DMS79 treated with DMSO at 0.1 percent for 48 hours (cell line): ENCODE data around the gene TLK1.
"Not testable (repeated sequence)": the region's sequence is repeated elsewhere in the genome, so short reads cannot be mapped to it uniquely, and the experiment has no call there.

Experiments
- DNase-seq: peaks from one replicate; lab custom pipeline; 2025; lab: John Stamatoyannopoulos, UW

The TLK1 gene

DNA sequence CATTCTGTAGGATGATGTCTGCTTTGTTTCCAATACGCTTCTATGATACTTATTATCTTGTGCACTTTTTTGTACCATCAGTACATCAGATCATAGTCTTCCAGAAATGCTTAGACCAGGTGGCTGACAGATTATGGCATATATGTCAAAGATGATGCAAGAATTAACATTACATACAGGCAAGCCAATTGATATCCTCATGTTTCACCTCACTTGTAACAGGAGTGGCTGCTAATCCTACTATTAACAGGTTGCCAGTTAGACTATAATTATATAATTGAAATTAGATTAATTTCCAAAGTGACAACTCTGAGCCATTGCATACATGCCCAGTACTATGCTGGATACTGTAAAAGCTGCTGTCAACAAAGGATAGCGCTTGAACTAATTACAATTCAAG, 77.2 kb downstream of the TLK1 start:
- no peak for DNase-seq

DNA sequence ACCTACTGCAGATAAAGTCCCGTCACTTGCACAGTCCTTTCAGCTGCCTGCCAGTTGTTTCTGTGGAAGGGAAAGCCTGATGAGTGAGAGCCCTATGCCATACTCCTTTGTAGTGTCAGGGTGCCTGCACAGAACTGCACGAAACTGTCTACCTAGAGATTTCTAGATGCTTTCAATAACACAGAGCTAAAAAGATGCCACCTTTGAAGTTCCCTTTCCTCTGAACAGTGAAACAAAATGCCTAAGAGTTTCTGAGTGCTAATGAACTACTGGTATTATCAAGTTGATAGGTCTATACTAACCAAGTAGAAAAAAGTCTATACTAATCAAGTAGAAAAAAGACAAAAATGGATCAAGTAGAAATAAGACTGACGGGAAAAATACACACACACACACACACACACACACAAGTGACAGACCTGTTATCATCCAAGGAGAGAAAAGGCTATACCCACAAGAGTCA, 79.0 kb downstream of the TLK1 start:
- DNase-seq, result no peak

DNA sequence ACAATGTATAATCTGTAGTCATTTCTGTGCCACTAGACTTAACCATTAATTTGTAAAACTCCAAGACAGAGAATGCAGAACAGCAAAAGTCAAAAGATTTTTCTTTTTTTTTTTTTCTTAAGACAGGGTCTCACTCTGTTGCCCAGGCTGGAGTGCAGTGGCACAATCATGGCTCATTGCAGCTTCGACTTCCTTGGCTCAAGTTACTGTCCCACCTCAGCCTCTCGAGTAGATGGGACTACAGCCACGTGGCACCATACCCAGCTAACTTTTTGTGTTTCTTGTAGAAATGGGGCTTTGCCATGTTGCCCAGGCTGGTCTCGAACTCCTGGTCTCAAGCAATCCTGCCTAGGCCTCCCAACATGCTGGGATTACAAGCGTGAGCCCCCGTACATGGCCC, 80.1 kb downstream of the TLK1 start:
- no peak for DNase-seq

DNA sequence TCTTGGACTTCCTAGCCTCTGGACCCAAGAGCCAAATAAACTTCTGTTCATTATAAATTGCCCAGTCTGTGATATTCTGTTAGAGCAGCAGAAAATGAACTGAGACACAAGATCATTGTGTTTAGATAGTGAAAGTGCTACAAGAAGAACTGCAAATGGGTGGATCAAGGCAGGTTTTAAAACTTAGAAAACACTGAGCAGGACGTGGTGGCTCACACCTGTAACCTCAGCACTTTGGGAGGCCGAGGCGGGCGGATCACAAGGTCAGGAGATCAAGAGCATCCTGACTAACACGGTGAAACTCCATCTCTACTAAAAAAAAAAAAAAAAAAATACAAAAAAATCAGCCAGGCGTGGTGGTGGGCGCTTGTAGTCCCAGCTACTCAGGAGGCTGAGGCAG, 84.3 kb downstream of the TLK1 start:
- not testable (repeated sequence) for DNase-seq

DNA sequence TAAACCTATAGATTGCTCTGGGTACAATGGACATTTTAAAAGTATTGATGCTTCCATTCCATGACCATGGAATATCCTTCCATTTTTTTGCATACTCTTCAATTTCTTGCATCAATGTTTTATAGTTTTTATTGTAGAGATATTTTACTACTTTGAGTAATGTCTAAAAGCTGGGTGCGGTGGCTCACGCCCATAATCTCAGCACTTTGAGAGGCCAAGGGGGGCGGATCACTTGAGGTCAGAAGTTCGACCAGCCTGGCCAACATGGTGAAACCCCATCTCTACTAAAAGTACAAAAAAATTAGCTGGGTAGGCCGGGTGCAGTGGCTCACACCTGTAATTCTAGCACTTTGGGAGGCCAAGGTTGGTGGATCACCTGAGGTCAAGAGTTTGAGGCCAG, 88.5 kb downstream of the TLK1 start:
- DNase-seq, result no peak

DNA sequence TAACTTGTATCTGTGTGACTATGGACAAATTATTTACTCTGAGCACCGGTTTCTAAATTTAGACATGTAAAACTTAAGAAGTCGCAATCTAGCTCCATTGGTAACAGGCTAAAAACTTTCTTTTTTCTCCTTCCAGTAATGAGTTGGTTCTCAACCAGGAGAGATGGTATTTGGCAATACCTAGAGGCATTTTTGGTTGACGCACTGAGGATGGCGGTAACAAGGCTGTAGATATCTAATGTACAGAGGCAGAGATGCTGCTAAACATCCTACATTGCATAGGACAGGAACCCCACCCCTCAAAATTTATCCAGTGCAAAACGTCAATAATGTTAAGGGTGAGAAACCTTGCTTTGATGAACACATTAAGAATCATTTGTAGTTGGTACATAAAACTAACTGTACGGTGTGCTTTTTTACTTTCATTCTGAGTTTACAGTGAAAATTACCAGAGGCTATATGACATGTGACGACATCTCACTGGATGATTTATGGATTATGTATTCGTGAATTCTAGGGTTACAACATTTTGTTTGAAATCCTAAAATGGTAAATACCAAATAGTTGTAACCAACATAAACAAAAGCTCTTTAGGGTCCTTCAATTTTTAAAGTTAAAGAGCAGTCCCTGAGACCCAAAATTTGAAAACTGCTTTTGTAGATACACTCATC, 91.3 kb downstream of the TLK1 start:
- no peak for DNase-seq

DNA sequence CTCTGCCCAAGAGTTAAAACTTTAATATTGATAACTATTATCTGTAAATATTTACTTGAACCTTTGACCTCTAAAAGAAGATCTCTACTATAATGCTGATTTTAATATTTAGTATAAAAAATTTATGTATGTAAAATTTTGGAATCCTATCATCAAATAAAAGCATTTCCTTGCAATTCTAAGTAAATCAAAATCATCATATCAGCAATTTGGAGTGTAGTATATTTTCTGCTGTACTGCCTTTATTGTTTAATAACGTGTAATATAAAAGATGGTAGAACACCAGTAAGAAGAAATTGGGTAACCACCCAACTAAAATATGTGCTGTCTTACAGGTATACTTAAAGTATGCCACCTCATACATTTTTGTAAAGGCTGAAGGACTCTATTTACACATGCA, 94.6 kb downstream of the TLK1 start:
- no peak for DNase-seq

DNA sequence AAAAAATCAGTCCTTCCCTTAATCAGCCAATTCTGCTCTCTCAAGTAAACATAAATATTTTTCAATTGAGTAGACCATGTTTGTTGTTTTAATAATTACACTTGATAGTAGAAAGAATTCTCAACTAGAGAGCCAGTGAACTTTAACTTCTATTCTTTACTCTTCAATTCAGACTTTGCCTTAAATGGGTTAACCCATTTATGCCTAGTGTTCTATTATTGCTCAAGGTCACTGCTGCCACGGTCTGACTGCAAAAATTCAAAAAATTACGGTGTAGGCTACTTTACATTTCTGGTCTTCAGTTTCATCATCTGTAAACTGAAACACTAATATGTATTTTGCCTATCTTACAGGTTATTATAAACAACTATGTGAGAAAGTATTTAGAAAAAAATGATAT, 103.1 kb downstream of the TLK1 start:
- DNase-seq, result no peak

DNA sequence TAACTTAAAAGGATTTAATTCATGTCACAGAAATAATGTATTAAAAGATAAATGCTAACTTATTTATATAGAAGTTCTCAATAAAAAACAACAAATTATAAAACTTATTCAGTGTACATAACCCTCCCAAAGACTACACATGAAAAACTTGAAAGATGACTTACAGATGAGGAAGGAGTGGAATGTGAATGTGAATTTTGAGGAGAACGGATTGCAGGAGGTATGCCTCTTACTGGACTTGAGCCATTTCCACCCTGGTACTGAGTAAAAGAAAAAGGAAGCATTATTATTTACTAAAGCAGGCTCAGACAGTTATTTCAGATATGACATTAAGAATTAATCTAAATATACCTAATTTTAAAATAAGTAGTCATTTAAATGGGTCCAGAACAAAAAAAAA, 104.4 kb downstream of the TLK1 start:
- DNase-seq, result no peak

DNA sequence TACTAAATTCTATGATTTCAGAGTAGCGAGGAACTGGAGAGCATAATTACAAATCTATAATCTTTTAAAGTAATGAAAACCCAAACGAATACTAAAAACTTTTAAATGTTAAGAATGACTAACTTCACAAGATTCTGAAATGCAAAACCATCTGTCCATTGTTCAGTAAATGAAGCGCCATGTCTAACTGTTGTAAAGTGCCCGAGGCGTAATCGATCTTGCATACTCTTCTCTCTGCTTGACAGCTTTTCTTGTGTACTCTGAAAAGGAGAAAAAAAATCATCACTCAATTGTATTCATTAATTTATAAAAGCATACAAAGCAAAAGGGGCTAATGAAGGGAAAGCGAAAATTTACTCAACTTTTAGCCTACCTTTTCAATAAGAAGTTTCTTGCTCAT, 111.0 kb downstream of the TLK1 start:
- DNase-seq, result no peak

DNA sequence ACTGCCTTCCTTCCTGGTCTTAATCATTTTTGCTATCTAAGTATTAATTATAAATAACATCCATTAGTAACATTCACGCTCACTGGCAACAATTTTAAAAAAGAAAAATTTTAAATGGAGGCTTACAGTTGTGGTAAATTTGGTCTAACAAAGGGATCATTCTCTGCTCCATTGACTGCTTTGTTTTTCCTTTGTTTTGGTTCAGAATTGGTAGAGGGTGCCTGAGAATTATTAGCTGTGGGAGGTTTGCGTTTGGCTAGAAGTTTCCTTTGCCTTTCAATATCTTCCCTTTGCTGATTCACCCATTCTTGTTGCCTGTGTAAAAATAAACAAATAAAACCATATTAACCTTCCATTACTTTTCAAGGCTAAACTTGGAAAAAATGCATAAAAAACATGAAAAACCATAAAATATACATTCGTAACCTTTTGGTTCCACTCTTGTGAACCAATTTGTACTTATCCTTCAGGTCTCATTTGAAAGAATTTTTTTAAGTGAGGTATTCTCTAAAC, 114.6 kb downstream of the TLK1 start:
- no peak for DNase-seq

DNA sequence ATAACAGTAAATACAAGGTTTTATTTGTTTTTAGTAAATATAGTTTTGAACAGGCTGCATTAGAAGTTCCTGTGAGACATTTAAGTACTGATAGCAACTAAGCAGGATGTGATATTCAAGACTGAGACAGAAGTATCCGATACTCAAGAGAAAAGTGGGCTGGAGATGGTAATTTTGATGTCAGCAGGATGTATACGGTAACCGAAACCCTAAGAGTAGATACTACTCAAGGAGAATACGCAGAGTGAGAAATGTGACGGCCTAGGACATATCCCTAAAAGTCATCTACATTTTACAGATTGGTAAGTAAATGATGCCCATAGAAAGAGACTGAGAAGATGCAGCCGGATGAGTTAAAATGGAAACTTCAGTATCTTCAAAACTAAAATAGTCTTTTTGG, 116.3 kb downstream of the TLK1 start:
- no peak for DNase-seq

DNA sequence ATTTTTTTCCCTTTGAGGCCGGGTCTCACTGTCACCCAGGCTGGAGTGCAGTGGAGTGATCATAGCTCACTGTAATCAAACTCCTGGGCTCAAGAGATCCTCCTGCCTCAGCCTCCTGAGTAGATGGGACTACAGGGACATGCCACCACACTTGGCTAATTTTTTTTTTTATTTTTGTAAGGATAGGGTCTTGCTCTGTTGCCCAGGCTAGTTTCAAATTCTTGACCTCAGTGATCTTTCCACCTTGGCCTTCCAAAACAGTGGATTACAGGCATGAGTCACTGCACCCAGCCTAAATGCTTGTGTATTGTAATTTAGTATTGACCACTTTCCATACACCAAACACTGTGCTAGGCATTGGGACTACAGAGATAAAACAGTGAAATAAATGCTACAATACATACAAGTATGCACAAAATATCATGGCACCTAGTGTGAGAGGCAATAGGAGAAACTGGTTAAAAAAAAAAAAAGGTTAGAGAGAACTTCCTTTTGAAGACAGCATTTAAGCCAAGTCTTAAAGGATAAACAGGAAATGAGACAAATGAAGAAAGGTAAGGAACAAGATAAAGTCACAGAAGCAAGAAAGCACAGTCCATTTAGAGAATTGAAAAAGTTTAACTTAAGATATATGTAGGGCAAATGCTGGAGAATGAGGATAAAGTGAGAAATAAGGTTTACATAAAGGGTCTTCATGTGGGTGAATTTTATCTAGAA, 118.3 kb downstream of the TLK1 start:
- no peak for DNase-seq

DNA sequence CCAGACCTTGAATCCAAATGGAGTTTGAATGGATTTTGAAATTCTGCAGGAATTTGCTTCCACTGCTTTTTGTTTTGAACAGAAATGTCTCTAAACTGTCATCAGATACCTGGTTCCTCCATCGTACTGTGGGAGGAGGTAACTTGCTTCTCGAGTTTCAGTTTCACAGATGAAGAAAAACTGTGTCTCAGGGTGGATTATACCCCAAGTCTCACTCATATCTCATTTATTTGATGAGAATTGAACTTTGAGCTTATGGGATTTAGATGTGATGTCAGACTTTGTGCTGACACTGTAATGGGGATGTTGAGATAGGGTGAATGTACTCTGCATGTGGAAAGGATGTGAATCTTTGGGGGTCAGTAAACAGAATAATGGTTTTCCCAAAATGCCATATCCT, 124.2 kb downstream of the TLK1 start:
- DNase-seq, result no peak

DNA sequence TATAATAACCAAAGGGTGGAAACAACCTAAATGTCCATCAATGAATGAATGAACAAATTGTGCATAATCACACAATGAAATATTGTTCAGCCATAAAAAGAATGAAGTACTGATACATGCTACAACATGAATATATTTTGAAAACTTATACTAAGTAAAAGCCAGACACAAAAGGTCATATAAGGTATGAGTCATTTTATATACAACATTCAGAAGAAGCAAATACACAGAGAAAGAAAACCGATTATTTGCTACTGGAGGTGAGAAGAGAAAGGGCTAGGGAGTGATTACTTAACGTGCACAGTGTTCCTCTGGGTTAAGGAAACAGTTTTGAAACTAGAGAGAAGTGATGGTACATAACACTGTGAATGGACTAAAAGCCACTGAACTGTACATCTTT, 126.4 kb downstream of the TLK1 start:
- no peak for DNase-seq

DNA sequence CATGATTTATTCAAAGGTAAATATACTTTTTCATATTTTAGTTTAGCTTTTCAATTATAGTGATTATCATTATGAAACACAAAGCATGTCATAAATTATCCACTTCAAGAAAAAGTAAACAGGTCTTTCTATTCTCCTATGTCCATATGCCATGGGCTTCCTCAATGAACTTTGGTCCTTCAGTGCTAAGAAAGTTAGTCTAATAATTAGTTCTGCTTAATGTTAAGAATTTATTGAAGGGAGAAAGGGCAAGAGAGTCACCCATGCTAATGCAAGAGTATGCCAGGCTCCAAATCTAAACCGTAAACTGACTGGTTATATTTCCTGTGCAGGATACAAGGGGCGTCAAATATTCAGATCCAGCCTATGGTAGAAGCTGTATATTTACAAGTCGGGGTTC, 135.5 kb downstream of the TLK1 start:
- DNase-seq, result no peak

DNA sequence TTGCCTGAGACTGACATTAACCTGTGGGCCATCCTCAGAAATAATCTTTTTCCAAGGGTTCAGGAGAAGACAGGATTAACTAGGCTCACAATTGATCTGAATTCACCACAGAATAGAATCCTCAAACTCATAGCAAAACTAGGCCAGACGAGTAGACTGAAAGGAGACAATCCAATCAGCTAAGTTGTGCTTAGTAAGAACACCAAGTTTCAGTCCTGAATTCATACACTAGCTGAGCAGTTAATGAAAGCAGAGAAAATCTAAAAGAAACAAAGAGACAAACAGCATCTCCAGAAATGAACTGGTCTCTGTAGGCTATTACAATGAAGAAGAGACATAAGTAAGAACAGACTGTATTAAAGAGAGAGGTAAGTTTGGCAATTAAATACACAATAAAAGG, 142.2 kb downstream of the TLK1 start:
- no peak for DNase-seq

DNA sequence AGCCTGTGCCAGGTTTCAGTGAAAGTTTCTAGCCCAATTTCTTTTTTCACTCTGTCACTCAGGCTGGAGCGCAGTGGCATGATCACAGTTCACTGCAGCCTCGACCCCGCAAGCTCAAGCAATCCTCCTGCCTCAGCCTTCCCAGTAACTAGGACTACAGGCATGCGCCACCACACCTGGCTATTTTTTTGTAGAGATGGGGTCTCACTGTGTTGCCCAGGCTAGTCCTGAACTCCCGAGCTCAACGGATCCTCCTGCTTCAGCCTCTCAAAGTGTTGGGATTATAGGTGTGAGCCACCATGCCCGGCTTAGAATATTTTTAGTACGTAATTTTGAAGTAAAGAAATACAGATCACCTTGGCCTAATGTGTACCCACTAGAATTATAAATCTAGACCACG, 144.6 kb downstream of the TLK1 start:
- DNase-seq, result no peak

DNA sequence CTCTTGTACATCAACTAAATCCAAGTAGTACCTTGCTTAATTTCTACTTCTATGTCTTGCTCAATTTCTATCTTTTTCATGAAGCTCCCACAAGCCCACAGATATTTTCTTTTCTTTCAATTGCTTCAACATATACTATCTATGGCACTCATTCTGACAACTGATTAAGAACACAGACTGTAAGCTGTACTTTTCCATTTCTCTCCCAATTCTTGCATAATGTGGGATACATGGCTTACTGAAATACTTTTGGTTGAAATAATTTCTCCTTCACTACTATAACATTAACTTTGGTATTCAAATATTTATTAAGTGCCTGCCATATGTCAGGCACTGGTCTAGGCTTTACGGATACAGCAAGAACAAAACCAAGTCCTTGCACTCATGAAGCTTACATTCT, 146.8 kb downstream of the TLK1 start:
- DNase-seq, result no peak

DNA sequence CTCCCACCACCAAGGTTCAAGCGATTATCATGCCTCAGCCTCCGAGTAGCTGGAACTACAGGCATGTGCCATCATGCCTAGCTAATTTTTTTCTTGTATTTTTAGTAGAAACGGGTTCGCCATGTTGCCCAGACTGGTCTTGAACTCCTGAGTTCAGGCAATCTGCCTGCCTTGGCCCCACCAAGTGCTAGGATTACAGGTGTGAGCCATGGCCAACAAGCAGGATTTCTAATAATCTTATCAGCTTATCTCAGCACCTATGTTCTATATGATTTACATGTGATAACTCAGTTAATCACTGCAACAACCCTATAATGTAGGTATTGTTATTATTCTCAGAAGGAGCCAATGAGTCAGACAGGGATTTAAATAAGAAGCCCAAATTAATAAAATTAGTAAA, 151.3 kb downstream of the TLK1 start:
- no peak for DNase-seq

DNA sequence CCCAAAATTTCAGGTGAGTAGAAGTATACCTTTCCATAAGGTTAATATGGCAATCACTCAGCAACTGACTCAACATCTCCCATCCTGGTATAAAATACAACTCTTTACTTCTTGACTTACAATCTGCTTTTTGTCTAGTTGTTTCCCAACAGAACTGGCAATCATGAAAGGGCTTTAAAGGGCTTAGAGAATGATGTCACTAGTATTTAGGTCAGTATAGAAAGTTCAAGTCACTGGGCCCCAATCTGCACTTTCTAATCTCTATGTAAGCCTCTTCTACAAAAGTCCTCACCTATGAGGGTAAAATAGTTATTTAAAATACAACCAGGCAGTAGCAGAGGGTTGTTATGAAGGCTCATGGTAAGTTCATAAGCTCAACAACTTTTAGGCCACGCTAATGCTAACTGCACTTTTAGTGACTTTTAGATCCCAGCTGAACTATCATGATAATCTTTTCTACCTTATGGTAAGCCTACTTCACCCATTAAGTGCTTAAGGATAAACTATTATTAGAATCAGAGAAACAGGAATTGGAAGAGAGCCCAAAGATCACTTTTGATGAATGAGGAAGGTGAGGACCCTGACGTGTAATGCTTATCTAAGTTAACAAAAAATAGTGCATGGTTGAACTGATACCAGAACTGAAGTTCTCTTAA, 152.0 kb downstream of the TLK1 start:
- DNase-seq, result no peak

DNA sequence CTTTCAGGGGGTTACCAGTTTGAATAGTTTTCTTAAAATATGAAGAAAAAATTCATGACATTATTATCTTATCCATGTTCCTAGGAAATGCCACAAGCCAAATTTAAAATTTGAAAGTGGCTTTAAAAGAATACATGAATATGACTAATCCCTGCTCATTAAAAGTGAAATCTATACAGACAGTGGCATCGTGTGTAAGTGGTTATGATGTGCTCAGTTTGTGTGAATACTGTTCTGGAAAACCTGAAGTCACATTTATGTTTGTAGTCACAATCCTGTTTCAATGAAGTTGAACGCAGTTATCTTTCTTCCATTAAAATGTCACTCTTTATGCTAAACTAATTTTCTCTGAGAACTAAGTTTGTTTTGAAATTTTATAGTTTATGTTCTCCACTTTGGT, 155.9 kb downstream of the TLK1 start:
- DNase-seq, result no peak

DNA sequence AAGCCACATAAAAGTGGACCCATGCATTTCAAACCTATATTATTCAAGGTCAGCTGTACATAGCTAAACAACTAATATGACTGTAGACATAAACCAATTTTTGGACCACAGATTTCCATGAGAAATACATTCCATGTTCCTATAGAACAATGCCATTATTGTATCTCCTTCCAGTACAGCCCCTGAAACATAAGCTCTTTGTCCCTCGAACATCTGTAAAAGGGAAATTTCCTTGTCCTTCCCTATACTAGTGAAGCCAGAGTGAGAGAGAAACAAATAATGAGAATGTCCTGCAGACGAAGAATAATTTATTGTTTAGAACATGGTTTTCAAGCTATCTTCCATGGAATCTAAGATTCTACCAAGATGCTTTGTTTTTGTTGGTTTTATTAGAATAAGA, 156.3 kb downstream of the TLK1 start:
- no peak for DNase-seq
